RPMI8226 (cell line): Measurements from ENCODE around the gene ZNF669.
A peak's percentile ranks its signal among the peaks of the same experiment; 100 is the strongest.

Source experiments
- DNase-seq: peaks from one replicate; pipeline ENCODE4 v3.0.0-alpha.2; 2015

The ZNF669 gene

DNA sequence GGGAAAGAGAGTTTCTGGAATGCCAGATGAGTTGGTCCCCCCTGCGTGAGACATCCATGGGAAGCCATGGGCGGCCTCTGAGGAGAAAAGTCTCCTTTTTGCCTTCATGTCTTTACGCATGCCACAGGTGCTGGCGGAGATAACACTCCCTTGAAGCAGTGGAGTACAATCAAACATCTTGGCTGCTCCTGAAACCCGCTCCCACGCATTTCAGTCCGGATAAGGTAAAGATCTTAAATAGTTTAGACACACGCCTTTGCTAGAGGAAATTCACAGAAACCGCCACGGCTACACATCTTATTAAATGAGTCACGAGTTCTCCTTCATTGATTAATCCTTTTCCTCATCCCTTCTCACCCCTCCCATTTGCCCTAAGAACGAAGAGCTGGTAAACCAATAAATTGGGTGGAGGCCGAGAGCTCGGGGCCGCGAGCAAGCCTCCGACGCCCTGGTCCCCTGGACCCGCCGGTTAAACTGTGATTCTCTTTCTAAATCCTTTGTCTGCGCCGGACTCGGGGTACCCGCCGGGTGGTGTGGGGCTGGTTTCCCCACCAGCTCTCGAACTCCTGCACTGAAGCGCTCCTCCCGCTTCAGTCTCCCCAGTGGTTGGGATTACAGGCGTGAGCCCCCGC is 6.6 kb upstream of the ZNF669 start:
- DNase-seq: no peak

- DNase-seq: no peak
Observed at GRCh38 chr1:247107694-247108093, 3.5 kb upstream of the ZNF669 start.

DNA sequence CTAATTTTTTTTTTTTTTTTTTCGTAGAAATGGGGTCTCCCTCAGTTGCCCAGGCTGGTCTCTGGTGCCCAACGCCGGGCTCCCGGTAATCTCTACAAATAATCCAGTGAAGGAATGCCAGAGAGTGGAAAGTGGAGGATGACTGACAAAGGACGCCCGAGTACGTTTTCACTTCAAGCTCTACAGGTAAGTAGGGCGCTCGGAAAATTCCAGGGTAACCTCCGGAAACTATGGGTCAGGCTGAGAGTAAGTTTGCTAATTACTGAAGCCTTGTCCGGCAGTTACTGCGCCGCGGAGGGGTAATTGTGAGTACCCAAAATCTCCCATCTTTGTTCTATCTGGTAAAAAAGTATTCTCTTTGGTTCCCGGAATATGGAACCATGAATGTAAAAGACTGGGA is 1.8 kb upstream of the ZNF669 start:
- no peak for DNase-seq

DNA sequence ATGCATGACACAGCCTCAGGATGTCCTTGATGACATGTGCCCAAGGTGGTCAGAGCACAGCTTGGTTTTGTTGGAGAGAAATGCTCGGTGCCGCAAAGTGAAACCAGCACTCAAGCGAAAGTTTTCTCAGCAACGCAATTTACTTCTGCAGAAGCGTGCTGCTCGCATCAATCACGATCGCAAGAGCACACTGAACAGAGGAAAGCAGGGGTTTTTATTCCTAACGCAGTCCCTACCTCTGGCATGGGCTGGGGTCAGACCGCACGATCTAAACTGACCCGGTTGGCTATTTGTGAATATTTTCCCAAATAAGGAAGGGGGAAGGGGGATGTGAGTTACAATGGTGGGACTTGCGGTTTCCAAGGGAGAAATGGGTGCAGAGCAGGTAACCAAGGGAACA is 809 bp upstream of the ZNF669 start:
- DNase-seq: no peak

DNA sequence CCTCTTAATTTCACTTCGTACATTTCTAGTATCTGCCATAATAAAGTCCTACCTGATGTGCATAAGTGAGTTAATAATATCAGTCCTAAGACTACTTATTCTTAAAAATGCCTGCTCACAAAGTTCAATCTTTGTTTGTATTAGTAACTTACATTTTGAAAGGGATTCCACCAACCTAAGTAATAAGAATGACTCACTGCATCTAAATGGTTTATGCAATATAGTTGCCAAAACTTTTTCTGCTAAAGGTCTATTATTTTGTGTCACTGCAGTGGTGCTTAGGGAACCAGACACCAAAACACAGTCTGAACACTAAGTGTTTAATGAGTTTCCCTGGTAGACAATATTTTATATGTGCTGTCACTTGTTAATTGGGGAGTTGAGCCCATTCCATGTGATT is 1.8 kb downstream of the ZNF669 start:
- no peak for DNase-seq

- DNase-seq: no peak
Observed at GRCh38 chr1:247100676-247101279, 3.4 kb downstream of the ZNF669 start.

DNA sequence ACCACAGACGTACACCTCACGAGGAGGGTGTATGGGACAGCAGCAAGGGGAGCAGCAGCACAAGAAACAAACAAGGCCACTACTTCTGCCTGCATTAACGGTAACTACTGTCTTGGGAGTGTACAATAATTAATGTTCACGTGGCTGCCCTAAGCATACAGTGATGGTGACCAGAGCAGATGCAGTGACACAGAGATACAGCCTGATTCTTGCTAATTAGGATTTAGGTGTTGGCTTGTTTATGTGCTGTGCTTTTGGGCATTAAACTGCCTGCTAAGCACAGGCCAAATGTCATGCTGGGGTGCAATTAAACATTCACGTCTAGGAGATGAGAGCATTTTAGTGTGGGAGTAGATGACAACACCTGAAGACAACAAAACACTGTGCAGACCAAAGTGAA is 7.2 kb downstream of the ZNF669 start:
- DNase-seq: no peak

GRCh38 chr1:247096544-247096943 is 7.6 kb downstream of the ZNF669 start:
- DNase-seq: no peak

DNA sequence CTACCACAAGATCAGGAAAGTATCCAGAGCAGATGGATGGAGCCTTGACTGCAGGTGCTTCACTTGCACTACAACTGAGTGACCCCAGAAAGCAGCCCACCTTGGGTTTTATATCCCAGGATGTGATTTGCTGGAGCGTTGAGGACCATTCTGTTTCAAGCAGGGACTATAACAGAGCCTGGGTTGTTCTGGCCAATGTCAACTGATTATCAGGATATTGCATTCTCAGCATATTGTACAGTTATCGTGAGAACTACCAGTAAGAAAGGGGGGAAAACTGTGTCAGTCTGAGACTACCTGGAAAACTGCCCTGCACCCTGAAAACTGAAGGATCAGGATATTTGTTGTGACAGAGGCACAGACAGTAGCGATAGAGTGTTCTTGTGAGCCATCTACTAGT is 8.0 kb downstream of the ZNF669 start:
- no peak for DNase-seq

- DNase-seq: no peak
Observed at GRCh38 chr1:247090455-247090854, 13.7 kb downstream of the ZNF669 start.

- no peak for DNase-seq
Observed at GRCh38 chr1:247089616-247090375, 14.4 kb downstream of the ZNF669 start.

DNA sequence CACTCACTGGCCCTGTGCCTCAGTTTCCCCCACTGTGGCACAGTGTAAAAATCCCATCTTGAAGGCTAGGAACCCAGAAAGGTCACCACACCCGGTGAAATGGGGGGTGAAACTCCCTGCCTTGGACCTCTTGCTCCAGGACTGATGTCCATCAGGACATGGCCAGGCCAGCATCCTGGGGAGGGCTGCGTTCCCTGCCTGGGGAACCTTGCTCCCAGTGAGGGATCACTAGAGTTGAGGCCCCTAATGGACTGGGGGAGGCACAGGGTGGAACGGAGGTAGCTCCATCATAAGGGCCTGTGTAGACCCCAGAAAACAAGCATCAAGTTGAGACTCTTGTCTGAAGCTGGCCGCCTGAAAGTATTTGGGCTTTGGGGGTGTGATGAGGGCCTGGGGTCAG is 15.2 kb downstream of the ZNF669 start:
- DNase-seq: no peak

DNA sequence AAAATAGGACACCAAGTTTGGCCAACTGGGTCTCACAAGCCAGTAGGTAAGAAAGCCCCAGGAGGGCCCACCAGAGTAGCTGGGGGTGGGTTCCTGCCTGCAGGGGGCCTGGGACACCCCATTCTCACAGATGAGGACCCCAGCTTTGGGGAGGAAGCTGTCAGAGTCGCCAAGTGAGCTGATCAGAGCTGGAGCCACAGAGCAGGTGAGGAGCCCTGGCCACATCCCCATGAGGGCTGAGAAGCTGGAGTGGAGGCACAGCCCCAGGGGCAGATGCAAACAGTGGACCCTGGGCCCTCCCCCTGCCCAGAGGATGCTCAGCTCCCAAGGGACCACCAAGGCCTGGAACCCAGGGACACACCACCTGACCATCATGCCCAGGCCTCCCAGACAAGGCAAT is 16.9 kb downstream of the ZNF669 start:
- DNase-seq: no peak

DNA sequence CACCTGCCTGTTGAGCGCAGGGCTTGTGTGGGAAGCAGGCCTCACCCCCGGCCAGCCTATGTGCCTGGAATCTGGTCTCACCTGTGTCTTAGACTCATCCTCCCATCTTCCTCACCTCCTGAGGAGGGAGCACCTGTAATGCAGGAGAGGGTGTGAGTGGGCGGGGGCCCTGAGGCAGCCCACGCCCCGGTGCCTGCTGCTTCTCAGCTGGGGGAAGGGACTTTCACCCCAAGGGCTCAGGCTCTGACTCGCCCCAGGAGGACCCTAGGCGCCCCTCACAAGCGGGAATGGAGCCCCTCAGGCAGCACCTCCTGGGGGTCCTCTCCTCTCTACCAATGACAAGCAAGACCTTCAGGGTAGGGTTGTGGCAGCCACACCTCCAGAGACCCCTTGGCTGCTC is 18.8 kb downstream of the ZNF669 start:
- no peak for DNase-seq

GRCh38 chr1:247084771-247085170 is 19.4 kb downstream of the ZNF669 start:
- DNase-seq: no peak

DNA sequence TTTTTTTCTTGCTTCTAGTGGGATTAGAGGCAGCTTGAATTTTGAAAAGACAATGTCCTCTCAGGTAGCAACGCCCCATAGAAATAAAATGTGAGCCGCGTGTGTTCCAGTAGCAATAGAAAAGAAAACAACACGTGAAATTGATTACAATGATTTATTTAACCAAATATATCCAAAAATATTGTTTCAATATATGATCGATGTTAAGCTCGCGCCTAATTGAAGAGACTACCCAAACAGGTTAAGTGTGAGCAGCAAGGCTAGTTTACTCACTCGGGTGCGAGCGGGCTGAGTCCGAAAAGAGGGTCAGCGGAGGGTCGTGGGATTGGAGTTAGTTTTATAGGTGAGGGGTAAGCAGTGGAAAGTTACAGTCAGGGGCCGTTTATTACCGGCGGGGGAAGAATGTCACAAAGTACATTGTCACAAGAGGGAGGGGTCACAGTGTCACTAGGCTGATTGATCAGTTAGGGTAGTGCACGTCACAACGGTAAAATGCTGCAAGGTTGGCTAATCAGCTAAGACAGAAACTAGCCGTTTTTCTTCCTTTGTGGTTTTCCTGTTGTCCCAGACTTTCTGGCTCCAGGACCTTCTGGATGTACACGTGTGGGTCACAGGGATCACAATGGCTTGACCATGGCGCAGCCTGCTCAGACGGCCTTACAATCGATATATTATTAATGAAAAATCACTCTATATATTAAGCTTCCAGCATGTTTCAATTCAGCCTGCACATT is 24.8 kb downstream of the ZNF669 start:
- DNase-seq: no peak

- DNase-seq: peak; percentile 99
Observed at GRCh38 chr1:247078258-247079140, 25.7 kb downstream of the ZNF669 start, which contains the start of gene ZNF670. TSS of gene ZNF670 (minus strand) at chr1:247078811. CDS start at chr1:247078596, 215 bp downstream.

- DNase-seq: no peak
Observed at GRCh38 chr1:247077876-247078257, 26.3 kb downstream of the ZNF669 start.

DNA sequence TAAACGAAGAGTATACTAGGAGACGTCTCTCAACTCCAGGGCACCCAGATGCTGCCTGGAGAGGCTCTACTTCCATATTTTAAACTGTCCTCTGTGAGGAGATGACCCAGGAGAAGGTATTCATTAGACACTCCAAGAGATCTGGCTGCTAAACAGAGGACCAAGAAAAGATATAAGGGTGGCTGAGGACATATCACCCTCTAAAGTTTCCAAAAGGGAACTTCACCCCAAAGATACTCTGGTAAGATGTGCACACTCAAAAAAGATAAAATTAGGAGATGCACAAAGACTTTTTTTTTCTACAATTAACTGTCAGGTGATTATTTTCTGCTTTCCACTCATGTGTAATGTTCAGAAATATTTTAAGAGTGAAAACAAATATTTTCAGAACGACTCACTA is 26.9 kb downstream of the ZNF669 start:
- no peak for DNase-seq

- no peak for DNase-seq
Observed at GRCh38 chr1:247070645-247071044, 33.5 kb downstream of the ZNF669 start.

DNA sequence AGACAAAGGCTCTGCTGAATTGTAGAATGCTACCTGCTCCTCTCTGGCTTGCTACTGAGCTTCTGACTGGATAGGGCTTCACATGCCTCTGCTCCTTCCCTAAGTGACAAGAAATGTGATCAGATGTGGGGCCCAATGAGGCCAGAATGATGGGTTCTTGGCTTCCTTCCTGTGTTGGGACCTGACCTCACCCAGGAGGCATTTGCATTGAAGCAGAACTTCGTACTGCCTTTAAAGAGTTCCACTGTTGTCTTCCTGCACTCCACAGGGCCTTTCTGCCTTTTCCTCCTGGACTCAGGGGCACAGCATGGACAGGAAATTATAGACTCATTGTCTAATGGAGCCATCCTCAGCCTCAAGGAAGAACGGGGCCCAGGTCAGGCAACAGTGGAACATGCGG is 39.9 kb downstream of the ZNF669 start:
- DNase-seq: no peak

- DNase-seq: no peak
Observed at GRCh38 chr1:247060771-247061170, 43.4 kb downstream of the ZNF669 start.

DNA sequence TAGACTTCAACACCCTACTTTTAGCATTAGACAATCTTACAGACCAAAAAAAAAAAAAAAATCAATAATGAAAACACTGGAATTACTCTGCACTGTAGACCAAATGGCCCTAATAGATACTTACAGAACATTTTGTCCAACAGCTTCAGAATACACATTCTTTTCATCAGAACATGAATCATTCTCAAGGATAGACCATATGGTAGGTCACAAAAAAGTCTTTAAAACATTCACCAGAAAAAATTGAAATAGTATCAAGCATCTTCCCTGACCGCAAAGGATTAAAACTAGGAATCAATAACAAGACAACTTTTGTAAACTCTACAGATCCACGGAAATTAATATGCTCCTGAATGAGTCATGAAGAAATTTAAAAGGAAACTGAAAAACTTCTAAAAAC is 48.1 kb downstream of the ZNF669 start:
- no peak for DNase-seq
